OCI-LY7 (cell line): Measurements from ENCODE around the gene RPL29.

ENCODE experiments used
- CTCF ChIP-seq: fragments of 200-600 bp; sonication (generic); conservative IDR thresholded peaks from 2 replicates; pipeline ENCODE4 v1.5.1; 2014; ENCODE audit warnings: mild to moderate bottlenecking, antibody characterized with exemption, low read length, moderate library complexity, mixed read lengths
- EZH2phosphoT487 ChIP-seq: fragments of 200-600 bp; sonication (generic); IDR thresholded peaks from 2 replicates; pipeline ENCODE4 v1.6.1; 2018; ENCODE audit warnings: low read depth, borderline replicate concordance, mild to moderate bottlenecking, mixed run types, antibody characterized with exemption, low read length, moderate library complexity, mixed read lengths

- no peak for TF ChIP-seq CTCF
- no peak for TF ChIP-seq EZH2phosphoT487
These were observed 15.4 kb downstream of the RPL29 start for GRCh38 chr3:51980253-51980652.
